Effector memory CD4-positive, alpha-beta T cell (primary cell): Measurements from ENCODE around the gene GPR176.
"Not testable (repeated sequence)": the region's sequence is repeated elsewhere in the genome, so short reads cannot be mapped to it uniquely, and the experiment has no call there.

Experiments
- DNase-seq, 3 donors: peaks; one replicate each; pipeline ENCODE4 v3.0.0-alpha.2; 2020
- H3K27ac ChIP-seq: 2 replicates; pipeline ENCODE4 v1.7.0; 2013; ENCODE audit warnings: mild to moderate bottlenecking, low read length, moderate library complexity; ENCODE audit not compliant: insufficient read depth, poor library complexity, severe bottlenecking
- H3K27me3 ChIP-seq: replicated peaks from 2 replicates; pipeline ENCODE4 v1.7.0; 2013; ENCODE audit warnings: mild to moderate bottlenecking, low read length; ENCODE audit not compliant: insufficient read depth, control insufficient read depth, poor library complexity, severe bottlenecking
- H3K36me3 ChIP-seq: 2 replicates; pipeline ENCODE4 v1.7.0; 2013; ENCODE audit warnings: mild to moderate bottlenecking, low read length, moderate library complexity; ENCODE audit not compliant: control insufficient read depth, insufficient read depth
- H3K4me1 ChIP-seq: 2 replicates; pipeline ENCODE4 v1.7.0; 2013; ENCODE audit warnings: low read length, mild to moderate bottlenecking; ENCODE audit not compliant: control insufficient read depth, insufficient read depth, poor library complexity, severe bottlenecking
- H3K4me3 ChIP-seq: 2 replicates; pipeline ENCODE4 v1.7.0; 2013; ENCODE audit warnings: low read length, low read depth, mild to moderate bottlenecking; ENCODE audit not compliant: insufficient read depth, poor library complexity, severe bottlenecking
- H3K9me3 ChIP-seq: 2 replicates; pipeline ENCODE4 v1.7.0; 2013; ENCODE audit warnings: mild to moderate bottlenecking, low read length, moderate library complexity; ENCODE audit not compliant: control insufficient read depth

The GPR176 gene

DNA sequence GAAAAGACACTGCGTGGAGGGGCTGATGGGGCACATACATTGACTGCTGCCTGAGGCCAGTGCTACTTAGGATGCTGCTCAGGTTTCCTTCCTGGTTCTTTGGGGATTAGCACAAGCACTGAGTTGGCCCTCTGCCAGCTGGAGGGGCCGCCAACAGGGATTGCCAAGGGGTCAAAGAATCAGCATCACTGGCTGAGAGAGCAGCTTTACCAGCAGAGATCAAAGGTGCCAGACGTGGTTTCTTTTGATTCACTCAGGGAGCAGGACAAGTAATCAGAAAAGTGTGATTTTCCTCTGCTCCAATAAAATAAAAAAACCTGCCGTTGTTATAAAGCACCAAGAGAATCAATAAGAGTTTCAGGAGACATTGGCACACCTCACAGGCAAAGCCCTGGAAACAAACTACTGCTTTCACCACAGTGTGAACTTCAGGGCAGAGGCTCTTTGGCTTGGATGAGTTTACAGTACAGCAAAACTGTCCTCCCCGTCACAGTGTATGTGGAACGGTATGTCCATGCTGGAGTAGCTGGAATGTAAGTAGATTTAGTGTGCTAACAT, 91.6 kb downstream of the GPR176 start:
- no peak overlapping the region for H3K4me3 ChIP-seq
- H3K27ac ChIP-seq, result no peak overlapping the region
- no peaks in the 10 kb centered on the region for H3K9me3 ChIP-seq
- no peaks in the 10 kb centered on the region for H3K27me3 ChIP-seq
- no peak for DNase-seq
- no peaks in the 10 kb centered on the region for H3K36me3 ChIP-seq
- H3K4me1 ChIP-seq, result no peaks in the 10 kb centered on the region

DNA sequence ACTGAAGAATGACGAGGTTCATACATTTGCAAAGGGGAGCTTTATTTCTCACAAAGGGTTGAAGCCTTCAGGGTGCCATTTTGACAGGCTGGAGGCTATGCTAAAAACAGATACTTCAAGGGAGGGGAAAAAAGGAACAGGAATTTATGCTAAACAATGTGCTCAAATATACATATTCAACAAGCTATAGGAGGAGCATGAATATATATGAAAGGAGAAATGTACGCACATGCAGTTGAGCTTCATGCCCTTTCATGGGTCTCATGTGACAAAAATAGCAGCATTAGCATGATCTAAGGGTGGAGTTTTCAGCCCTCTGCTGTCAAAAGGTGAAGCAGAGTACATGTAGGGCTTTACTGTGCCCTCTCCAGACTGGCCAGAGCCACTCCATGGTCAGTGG, 93.1 kb downstream of the GPR176 start:
- H3K36me3 ChIP-seq, result no peaks in the 10 kb centered on the region
- H3K27me3 ChIP-seq, result no peaks in the 10 kb centered on the region
- no peak overlapping the region for H3K27ac ChIP-seq
- no peak for DNase-seq
- H3K4me1 ChIP-seq, result no peaks in the 10 kb centered on the region
- H3K4me3 ChIP-seq, result no peak overlapping the region
- no peaks in the 10 kb centered on the region for H3K9me3 ChIP-seq

DNA sequence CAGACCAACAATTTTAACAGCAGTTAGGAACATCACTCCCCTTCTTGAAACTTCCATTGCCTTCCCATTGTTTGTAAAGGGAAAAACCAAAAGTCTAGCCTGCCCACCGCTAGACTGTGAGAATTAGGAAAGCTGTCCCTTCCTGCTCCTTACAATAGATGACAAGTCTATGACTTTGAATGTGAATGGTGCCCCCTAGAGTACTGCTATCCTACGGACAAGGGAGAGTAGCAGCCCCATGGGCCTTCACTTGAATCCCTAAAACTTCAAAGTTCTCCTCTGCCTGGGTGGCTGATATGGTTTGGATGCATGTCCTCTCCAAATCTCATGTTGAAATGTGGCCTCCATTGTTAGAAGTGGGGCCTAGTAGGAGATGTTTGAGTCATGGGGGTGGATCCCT, 96.4 kb downstream of the GPR176 start:
- Histone ChIP-seq H3K4me3 (no peak overlapping the region), H3K9me3 (no peaks in the 10 kb centered on the region), H3K27ac (no peak overlapping the region), H3K36me3 (no peaks in the 10 kb centered on the region), H3K4me1 (no peaks in the 10 kb centered on the region), H3K27me3 (no peaks in the 10 kb centered on the region)
- no peak for DNase-seq

- Histone ChIP-seq H3K4me3 (no peak overlapping the region), H3K9me3 (no peaks in the 10 kb centered on the region), H3K27ac (no peak overlapping the region), H3K4me1 (no peaks in the 10 kb centered on the region), H3K27me3 (no peaks in the 10 kb centered on the region), H3K36me3 (no peaks in the 10 kb centered on the region)
- no peak for DNase-seq
Observed at GRCh38 chr15:39820050-39820602, 99.9 kb downstream of the GPR176 start.

DNA sequence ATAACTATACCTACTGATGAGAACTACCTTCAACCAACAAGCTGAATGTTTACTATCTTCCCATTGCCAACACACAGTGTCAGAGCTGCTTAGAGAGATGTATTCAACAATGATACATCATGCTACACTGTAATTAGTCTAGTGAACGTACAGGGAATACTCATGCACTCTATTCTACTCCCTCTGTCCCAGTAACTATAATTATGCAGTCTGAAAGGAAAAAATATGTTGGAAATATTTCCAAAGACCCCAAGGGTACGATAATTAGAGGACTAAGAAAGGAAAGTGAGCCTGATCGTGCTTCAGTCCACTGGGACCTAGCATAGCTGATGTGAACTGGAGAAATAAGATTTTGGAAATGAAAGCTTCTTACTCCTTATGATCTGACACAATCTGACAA, 100.5 kb downstream of the GPR176 start:
- Histone ChIP-seq H3K4me1 (no peaks in the 10 kb centered on the region), H3K36me3 (no peaks in the 10 kb centered on the region), H3K27ac (no peak overlapping the region), H3K4me3 (no peak overlapping the region), H3K27me3 (no peaks in the 10 kb centered on the region), H3K9me3 (no peaks in the 10 kb centered on the region)
- DNase-seq, result no peak

DNA sequence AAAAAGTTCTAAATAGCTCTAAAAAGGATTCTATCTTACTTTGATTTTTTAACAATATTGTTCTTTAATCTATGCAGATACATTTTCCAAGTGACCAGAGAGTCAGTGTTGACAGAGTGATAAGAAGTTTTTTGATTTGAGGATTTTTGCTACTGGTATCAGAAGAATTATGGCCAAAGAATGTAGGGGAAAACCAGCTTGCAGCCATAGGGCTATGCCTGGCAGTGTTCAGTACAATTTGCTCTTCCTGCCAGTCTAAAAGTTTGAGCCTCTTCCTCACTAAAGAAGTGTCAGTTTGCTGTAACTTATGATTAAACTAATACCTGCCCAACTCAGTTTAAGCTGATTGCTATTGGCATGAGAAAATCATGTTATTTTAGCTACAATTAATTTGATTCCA, 102.2 kb downstream of the GPR176 start:
- H3K4me3 ChIP-seq, result no peak overlapping the region
- no peaks in the 10 kb centered on the region for H3K36me3 ChIP-seq
- no peak for DNase-seq
- no peaks in the 10 kb centered on the region for H3K9me3 ChIP-seq
- no peaks in the 10 kb centered on the region for H3K27me3 ChIP-seq
- no peaks in the 10 kb centered on the region for H3K4me1 ChIP-seq
- no peak overlapping the region for H3K27ac ChIP-seq

- H3K36me3 ChIP-seq, result no peaks in the 10 kb centered on the region
Observed at GRCh38 chr15:39814489-39814888, 105.6 kb downstream of the GPR176 start.

GRCh38 chr15:39812651-39813050, 107.4 kb downstream of the GPR176 start:
- DNase-seq, H3K27me3 ChIP-seq, H3K27ac ChIP-seq, H3K4me1 ChIP-seq, H3K4me3 ChIP-seq, H3K9me3 ChIP-seq, H3K36me3 ChIP-seq: not testable (repeated sequence)

More at GRCh38 chr15:39814489-39814888, 105.6 kb downstream of the GPR176 start:
- no peak for DNase-seq
- H3K27me3 ChIP-seq, result no peaks in the 10 kb centered on the region
- H3K4me3 ChIP-seq, result no peak overlapping the region
- no peaks in the 10 kb centered on the region for H3K9me3 ChIP-seq
- no peak overlapping the region for H3K27ac ChIP-seq
- H3K4me1 ChIP-seq, result no peaks in the 10 kb centered on the region

DNA sequence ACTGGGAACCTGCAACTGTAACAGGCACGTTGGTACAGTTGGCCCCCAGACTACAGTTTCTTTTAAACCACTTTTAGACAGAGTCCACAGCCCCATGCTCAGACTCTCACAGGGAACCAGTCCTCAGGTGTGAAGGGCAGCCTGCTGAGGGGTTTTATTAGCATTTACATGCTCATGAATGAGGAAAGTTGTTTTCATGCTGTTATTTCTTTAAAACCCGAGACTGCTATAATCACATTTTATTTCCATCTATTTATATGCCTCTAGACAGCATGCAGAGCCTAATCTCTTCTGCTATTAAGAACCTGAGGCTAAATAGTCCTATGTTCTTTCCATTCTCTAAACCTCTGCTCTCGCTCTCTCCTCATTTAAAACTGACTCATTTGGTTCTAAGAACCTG, 111.2 kb downstream of the GPR176 start:
- no peak for DNase-seq
- no peak overlapping the region for H3K4me3 ChIP-seq
- H3K27ac ChIP-seq, result no peak overlapping the region
- no peaks in the 10 kb centered on the region for H3K4me1 ChIP-seq
- H3K36me3 ChIP-seq, result no peaks in the 10 kb centered on the region
- no peaks in the 10 kb centered on the region for H3K9me3 ChIP-seq
- H3K27me3 ChIP-seq, result no peaks in the 10 kb centered on the region

- no peak for DNase-seq
- no peaks in the 10 kb centered on the region for H3K27me3 ChIP-seq
- no peak overlapping the region for H3K4me3 ChIP-seq
- no peaks in the 10 kb centered on the region for H3K36me3 ChIP-seq
- no peak overlapping the region for H3K27ac ChIP-seq
- no peaks in the 10 kb centered on the region for H3K9me3 ChIP-seq
- H3K4me1 ChIP-seq, result no peaks in the 10 kb centered on the region
Observed at GRCh38 chr15:39807791-39808190, 112.3 kb downstream of the GPR176 start.
